ENCODE results near the gene TMED7.

- TF ChIP-seq POLR2AphosphoS5 (IDR thresholded peaks at IDR 0.05; ENCODE audit: low read depth, low read length) = no peak
- no peak for TF ChIP-seq FOXP2 (optimal IDR thresholded peaks at IDR 0.05; ENCODE audit: borderline replicate concordance, extremely low read depth, extremely low read length, insufficient read depth)
- no peak for TF ChIP-seq SIN3A (IDR thresholded peaks at IDR 0.05; ENCODE audit: borderline replicate concordance, insufficient read depth, low read length)
- TF ChIP-seq, protein P1, sequence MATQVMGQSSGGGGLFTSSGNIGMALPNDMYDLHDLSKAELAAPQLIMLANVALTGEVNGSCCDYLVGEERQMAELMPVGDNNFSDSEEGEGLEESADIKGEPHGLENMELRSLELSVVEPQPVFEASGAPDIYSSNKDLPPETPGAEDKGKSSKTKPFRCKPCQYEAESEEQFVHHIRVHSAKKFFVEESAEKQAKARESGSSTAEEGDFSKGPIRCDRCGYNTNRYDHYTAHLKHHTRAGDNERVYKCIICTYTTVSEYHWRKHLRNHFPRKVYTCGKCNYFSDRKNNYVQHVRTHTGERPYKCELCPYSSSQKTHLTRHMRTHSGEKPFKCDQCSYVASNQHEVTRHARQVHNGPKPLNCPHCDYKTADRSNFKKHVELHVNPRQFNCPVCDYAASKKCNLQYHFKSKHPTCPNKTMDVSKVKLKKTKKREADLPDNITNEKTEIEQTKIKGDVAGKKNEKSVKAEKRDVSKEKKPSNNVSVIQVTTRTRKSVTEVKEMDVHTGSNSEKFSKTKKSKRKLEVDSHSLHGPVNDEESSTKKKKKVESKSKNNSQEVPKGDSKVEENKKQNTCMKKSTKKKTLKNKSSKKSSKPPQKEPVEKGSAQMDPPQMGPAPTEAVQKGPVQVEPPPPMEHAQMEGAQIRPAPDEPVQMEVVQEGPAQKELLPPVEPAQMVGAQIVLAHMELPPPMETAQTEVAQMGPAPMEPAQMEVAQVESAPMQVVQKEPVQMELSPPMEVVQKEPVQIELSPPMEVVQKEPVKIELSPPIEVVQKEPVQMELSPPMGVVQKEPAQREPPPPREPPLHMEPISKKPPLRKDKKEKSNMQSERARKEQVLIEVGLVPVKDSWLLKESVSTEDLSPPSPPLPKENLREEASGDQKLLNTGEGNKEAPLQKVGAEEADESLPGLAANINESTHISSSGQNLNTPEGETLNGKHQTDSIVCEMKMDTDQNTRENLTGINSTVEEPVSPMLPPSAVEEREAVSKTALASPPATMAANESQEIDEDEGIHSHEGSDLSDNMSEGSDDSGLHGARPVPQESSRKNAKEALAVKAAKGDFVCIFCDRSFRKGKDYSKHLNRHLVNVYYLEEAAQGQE (IDR thresholded peaks at IDR 0.05; ENCODE audit: insufficient read depth in 1 of 2, low read depth in 2 of 2, low read length in 2 of 2) = no peak
- TF ChIP-seq TAF1 (IDR thresholded peaks at IDR 0.05; ENCODE audit: borderline replicate concordance, insufficient read depth, low read length) = no peak
These were observed 11.7 kb upstream of the TMED7 start for GRCh38 chr5:115637507-115637906.
